Left renal pelvis (tissue), 4 donors: ENCODE data around the gene TBC1D24. TPM values are rescaled to one million over a fixed set of nuclear protein-coding genes. Genes with fewer than 3 reads are reported as not detected.

Source experiments
- DNase-seq, 4 donors: peaks; one replicate each; pipeline ENCODE4 v3.0.0-alpha.2; 2013; ENCODE audit warnings: low read depth in 4 of 4, low spot score in 3 of 4
- polyA plus RNA-seq, 4 donors: library from polyadenylated mRNA; unstranded; fragments of 120-200 nt; gene quantifications; one replicate each; pipeline ENCODE4 v1.2.1, GENCODE V29; 2013; ENCODE audit not compliant: insufficient read length in 4 of 4

The TBC1D24 gene
- polyA plus RNA-seq, 4 donors = 15.1 to 22.7 (median 18.3) TPM

DNA sequence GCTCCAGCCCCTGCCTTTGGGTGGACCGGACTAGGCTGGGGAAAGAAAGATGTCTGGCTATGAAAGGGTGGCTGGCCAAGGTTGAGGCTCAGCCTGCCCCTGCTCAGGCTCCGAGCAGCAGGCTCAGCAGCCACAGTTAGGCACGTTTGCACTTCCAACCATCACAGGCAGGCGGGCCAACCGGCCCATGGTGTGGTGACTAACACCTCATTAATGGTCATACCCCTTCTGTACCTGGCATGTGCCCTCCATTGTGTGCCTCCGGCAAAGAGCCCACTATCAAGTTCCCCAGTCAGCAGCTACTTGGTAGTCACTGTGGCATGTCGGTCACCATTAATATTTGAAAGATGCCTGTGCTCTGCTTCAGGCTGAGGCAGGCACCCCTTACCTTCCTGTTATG is 6.7 kb downstream of the TBC1D24 start:
- no peak for DNase-seq

DNA sequence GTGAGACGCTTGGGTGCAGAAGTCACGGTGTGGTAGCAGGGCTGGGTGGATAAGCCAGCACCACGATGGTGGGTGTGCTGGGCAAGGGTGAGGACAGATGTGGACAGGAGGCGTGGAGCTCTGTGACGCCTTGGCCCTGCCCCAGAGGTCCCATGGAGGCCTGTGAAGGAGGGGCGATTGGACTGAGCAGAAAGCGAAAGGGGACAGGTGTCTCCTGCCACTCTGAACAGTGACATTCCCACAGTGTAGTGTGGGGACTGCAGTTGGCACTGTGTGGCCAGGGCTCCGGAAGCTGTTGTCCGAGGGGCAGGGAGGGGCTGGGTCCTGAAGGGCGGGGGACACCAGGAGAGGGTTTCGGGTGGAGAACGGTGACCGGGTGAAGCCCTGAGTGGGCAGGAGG is 7.3 kb downstream of the TBC1D24 start:
- no peak for DNase-seq

DNA sequence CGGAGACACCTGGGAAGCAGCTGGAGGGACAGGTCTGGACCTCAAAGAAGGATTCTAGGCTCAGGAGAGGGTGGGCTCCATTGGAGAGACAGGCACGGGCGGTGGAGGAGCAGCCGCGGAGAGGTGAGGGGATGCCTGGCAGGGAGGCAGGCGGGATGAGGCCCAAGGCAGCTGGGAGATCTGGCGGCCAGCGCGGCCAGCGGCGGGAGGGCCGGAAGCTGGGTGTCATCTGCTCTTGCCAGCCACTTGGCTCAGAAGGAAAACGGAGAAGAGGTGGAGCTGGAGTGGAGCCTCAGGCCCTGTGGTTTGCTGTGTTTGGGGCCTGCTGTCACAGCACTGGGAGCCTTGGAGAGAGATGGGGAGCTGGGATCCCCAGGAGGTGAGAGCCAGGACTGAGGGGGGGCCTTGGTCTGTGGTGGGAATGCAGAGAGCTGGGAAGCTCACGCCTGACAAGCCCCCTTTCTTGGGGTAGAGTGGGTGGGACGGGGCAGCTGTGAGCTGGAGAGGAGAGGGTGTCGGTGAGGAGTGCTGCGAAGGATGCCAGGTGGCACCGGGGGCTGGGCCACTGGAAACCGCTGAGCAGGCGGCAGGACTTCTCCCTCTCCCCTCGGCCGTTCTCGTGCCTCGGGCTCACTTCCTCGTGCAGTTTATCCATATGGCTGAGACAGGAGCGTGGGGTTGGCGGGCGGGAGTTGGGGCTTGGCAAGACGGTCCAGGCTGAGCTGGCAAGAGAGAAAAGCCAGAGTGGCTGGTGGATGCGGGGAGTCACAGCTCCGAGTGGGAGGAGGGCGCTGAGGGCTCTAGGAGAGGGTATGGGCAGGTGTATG is 8.0 kb downstream of the TBC1D24 start:
- DNase-seq = no peak

DNA sequence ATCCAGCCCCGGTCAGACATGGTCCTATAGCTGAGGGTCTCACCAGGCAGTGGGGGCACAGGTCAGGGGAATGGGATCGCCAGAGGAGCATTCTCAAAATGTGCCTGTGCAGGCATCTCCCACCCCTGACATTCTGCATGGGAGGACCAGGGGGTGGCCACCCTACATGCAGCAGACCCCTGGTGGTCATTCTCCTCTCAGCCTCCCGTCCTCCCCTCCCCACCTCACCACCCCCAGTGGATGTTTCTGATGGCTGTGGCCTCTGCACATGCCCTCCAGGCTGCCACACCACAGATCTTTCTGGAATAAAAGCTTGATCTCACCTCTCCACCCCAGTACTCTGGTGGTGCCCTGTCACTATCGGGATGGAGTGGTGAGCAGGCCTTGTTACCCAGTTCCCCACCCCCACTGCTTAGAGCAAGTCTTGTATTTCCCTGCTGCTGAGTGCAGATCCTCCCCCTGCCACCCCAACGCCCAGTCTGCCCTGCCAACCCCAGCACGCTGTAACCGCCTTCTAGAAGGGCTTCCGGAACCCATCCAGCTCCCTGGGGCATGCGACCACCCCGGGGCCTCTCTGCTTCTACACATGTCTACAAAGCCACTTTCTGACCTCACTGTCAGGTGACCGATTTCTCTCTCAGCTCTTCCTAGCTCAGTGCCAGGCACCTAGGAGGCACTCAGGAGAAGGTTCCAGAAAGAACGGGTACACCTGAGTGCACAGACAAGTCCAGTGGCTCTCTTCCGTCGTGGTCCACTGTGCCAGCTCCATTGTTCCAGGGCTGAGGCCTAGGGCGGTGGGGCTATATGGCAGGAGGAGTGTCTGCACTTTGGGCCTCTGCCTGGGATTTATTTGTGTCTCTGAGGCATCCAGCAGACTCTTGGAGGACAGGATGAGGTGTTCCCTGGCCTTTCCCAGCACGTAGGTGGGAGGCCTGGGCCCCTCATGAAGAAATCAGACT is 9.3 kb downstream of the TBC1D24 start:
- DNase-seq = no peak

DNA sequence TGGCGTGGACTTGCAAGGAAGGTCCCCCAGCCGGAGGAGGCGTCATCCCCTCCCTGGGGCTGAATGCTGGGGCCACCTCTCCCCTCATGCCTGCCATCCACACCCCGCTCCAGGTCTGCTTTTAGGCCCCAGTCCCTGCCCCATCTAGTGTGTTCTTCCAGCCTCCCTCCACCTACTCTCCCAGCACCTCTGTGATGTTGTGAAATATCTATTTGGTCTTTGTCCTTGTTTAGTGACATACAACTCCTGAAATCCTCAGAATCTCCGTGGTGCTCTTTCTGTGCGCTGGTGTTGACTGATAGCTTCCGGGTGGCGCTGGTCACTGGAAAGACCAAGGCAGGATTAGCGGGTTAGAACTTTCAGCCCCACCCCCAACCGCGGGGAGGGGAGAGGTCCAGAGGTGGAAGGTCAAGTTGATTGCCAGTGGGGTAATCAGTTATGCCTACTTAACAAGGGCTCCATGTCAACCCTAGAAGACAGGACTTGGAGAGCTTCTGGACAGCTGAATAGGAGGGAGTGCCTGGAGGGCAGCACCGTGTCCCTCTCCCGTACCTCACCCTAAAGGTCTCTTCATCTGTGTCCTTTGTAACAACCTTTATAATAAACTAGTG is 10.1 kb downstream of the TBC1D24 start:
- no peak for DNase-seq

DNA sequence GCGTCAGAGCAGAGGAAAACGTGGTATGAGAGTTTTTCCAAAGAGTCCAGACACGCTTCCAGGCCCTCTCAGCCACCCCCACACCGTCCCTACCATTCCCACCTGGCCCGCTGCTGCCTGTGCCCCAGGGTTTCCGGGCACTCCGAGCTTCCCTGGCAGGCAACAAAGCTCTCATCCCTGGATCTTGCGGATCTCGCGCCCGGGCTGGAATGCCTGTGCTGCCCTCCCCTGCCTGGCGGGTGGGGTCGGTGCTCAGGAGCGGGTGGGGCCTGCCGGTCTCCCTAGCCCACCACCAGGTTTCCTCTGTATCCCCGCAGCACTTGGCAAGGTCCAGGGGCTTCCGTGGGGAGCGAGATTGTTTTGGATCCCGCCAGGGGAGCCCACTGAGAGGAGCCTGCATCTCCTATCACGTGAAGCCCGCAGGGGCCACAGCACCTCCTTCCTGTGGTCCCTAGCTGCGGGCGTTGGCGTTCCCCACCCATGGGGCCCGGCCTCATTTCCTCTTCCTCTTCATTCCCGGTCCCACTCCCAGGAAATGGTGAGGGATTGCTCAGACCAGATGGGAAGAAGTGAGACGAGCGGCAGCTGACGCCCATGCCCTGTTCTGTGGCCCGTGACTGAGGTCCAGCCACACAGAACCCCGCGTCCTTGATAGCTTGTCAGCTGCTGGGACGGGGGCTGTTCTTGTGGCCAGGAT is 11.0 kb downstream of the TBC1D24 start:
- no peak for DNase-seq

DNA sequence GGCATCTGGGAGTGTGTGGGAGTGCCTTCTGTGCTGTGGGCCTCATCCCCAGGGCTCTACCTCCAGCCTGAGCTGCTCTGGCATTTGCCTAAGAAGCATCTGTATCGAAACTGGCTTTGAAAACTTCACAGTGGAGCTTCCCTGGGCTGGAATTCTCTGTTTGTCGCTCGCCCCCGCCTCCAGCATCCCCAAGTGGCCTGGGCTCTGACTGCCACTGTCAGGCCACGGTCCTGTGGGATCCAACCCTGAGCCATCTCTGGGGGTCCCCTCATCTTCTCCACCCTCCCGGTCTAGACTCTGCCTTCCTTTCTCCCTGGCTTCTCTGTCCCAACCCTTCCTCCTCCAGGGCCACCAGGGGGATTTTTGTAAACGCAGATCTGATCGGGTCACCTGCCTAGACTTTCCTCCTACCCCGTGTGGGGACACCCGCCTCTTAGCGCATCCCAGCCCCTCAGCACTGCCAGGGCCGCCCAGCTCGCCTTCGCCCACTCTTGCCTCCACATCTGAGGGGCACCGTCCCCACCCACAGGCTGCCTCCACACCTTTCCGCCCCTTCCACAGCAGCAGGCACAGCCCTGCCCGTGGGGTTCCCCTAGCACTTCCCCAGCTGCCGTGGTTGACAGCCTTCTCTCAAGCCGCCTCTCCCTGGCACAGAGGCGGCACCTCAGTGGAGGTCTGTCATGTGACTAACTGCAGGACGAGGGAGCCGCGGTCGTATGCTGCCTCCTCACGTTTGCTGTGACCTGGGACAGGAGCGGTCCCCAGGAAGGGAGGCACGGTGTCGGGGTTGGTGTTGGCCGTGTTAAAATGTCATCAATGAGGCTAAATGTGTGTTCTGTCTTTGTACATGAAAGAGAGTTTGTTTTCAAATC is 12.0 kb downstream of the TBC1D24 start:
- no peak for DNase-seq

DNA sequence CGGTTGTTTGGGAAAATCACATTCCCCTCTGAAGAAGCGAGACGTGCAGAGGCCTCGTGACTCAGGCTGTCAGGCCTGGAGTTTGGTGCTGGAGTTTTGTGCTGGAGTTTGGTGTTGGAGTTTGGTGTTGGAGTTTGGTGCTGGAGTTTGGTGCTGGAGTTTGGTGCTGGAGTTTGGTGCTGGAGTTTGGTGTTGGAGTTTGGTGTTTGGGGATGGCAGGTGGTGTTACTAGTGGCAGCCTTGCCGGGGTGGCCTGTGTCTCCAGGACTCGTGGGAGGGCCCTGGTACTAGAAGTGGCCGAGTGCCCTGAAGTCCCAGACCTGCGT is 12.6 kb downstream of the TBC1D24 start:
- DNase-seq = no peak

DNA sequence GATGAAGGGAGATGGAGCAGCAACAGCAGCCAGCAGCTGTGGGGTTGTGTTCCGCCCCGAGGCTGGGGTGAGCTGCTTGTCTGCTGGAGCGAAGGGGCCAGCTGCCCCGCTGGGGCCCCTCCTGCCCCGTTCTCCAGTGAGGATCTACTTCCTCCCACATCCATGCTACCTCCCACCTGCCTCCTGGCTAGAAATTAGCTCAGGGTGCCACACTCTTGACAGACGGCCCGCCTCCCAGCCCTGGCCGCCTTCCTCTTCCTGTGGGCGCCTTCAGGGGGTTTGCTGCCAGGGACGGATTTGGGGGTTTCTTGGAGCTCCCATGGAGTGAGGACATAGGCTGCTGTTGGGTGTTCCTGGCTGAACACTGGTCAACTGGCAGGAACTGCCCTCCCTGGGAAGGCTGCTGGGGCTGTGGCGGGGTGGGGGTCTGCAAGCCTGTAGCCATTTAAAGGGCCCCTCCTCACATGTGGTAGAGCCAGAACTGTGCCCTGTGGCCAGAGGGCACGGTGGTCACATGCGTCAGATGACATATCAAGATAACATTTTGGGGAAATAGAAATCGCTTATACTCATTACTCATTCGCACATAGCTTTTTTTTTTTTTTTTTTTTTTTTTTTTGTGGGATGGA is 13.1 kb downstream of the TBC1D24 start:
- DNase-seq = no peak

DNA sequence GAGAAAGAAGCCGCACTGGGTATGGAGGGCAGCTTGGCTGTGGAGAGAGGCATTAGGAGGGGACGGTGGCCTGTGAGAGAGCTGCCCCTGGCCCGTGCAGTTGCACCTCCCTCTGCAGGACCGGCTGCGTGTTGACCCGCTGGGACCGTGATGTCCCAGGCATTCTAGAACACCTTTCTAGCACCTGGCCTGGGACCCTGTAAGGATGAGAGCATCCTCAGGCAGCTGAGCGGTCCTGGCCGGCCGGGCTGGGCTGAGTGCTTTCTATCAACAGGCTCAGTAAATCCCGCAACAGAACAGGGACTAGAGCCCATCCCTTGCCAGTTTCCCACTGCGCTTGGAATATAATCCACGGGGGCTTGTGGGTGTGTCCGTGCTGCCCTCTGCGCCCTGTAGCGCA is 14.7 kb downstream of the TBC1D24 start:
- DNase-seq = no peak

DNA sequence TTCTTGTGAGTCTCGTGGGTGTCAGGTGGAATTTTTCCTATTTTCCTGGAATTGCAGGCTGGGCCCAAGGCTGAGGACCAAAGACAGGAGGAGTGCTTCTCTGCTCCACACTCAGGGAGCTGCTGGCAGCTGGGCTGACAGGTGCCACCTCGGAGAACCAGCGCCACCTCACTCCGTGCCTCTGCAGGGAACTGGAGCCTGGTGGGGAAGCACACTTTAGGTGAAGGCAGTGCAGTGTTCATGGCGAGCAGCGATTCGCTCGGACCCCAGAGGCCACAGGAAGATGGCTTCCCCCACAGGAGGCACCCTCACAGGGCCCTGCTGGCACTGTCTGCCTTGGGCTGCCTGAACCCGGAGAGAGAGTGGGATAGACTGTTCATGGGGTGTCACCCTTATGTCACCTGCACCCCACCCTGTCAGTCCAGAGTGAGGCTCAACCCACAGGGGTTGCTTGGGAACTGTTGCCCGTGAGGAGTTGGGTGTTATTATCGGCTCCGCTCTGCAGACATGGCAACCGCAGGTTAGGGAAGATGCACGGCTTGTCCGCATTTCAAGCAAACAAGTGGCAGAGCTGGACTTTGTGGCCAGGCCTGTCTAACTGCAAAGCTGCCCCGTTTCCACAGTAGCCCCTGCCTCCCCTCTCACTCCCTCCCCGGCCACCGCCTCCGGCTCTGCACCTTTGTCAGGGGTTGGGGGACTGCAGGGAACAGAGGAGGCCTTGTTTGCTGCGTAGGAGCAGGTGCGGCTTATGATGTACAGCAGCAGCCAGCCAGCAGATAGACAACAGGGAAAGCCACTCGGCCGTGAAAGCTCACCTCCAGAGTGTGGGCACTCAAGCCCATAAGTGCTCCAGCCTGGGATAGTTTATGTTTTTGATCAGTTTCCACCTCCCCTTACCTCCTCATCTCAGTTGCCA is 15.5 kb downstream of the TBC1D24 start:
- DNase-seq = no peak

DNA sequence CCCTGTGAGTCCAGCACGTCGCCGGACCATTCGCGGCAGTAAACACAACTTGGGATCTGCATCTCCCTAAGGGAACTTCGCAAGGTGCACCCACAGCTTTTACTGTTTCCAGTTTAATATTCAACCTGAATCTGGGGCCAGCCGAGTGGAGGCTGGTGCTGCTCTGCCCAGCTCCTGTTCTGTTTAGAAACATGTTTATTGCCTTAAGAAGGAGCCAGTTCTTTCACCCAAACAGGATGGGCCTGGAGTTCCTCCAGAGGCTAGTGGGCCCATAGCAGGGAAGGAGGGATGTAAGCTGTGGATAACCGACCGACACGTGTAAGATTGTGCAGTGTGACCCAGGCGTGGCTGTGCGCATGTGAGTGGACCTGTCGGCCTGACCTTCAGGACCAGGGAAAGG is 17.4 kb downstream of the TBC1D24 start:
- no peak for DNase-seq

DNA sequence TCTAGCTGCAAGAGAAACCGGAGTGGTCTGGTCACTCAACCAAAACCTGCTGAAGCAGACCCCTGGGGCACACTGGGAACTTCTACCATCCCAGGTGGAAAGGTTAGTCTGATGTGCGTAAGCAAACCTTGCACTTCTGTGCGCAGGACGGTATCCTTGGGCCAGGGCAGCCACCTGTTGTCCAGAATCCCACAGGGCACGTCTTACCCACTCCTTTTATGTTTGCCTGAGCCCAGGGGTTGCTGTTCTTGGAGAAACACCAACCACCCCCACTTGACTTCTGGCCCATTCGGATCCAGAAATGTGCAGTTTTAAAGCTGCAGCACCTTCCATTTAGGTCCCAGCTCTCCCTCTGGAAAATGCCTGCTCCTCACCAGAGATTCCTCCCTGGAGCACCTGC is 18.7 kb downstream of the TBC1D24 start:
- no peak for DNase-seq

DNA sequence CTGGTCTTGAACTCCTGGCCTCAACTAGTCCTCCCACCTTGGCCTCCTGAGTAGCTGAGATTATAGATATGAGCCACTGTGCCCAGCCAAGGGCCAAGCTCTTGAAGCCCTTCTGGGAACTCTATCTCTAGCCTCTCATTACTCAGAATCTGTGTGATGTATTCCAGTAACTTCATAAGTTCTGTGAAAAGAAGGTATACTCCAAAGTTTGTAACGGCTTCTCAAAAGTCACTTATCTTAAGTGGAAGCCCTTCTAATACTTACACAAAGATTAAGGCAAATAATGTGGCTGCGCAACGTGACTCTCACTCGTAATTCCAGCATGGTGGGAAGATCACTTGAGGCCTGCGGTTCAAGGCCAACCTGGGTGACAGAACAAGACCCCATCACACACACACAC is 19.7 kb downstream of the TBC1D24 start:
- no peak for DNase-seq

DNA sequence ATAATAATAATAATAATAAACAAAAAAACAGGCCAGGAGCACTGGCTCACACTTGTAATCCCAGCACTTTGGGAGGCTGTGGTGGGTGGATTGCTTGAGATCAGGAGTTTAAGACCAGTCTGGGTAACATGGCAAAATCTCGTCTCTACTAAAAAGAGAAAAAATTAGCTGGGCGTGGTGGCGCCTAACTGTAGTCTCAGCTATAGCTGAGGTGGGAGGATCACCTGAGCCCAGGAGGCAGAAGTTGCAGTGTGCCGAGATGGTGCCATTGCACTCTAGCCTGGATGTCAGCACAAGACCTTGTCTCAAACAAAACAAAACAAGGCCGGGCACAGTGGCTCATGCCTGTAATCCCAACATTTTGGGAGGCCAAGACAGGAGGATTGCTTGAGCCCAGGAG is 20.1 kb downstream of the TBC1D24 start:
- no peak for DNase-seq

DNA sequence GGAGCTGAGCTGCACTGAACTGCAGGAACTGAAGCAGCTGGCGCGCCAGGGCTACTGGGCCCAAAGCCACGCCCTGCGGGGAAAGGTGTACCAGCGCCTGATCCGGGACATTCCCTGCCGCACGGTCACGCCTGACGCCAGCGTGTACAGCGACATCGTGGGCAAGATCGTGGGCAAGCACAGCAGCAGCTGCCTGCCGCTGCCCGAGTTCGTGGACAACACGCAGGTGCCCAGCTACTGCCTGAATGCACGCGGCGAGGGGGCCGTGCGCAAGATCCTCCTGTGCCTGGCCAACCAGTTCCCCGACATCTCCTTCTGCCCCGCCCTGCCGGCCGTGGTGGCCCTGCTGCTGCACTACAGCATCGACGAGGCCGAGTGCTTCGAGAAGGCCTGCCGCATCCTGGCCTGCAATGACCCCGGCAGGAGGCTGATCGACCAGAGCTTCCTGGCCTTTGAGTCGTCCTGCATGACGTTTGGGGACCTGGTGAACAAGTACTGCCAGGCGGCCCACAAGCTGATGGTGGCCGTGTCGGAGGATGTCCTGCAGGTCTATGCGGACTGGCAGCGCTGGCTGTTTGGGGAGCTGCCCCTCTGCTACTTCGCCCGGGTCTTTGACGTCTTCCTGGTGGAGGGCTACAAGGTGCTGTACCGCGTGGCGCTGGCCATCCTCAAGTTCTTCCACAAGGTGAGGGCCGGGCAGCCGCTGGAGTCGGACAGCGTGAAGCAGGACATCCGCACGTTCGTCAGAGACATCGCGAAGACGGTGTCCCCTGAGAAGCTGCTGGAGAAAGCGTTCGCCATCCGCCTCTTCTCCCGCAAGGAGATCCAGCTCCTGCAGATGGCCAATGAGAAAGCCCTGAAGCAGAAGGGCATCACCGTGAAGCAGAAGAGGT is 21.5 kb downstream of the TBC1D24 start:
- DNase-seq = no peak

DNA sequence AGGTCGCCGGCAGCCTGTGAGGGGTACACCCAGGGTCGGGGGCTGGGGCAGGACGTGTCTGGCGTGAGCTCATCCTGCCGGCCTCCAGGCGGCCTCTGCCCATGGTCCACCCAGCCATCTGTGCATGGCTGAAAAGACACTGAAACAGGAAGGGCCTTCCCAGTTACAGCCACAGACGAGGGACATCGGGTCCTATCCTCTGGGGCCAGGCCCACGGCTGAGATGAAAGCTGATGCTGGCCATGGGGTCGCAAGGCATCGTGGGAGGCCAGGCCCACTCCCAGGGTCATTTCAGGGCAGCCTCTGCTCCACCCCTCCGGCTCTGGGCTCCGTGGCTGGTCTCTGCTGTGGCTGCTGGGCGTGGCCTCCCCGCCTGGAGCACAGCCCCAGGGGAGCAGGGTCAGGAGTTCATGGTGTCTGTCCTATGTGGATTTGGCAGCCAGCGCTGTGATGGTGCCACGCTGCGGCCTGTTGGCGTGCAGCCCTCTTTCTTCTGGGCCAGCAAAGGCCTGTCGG is 22.2 kb downstream of the TBC1D24 start:
- no peak for DNase-seq
